ENCODE measurements around the gene POLL. TPM values are rescaled to one million over a fixed set of nuclear protein-coding genes. Genes with fewer than 3 reads are reported as not detected.
"Not testable (repeated sequence)": the region's sequence is repeated elsewhere in the genome, so short reads cannot be mapped to it uniquely, and the experiment has no call there.

The POLL gene
- total RNA-seq (27.4 and 34.3 TPM in 2 replicates), polyA plus RNA-seq (42.3 and 51.0 TPM in 2 replicates), polyA minus RNA-seq (30.6 and 39.0 TPM in 2 replicates), Bru-seq, nascent RNA (percentile 66 among the genes with signal in this experiment), BruChase-seq, experiment 1, labeled RNA remaining after a 6-hour chase (percentile 66 among the genes with signal in this experiment), BruChase-seq, experiment 2, labeled RNA remaining after a 2-hour chase (percentile 70 among the genes with signal in this experiment)
- polyA plus RNA-seq (2011; cell fraction: cytosol; rRNA removed) = 24.3 and 29.3 TPM in 2 replicates
- polyA plus RNA-seq (2011; cell fraction: nucleus; rRNA removed) = 63.0 and 70.0 TPM in 2 replicates
- 19.2 and 27.7 TPM in 2 replicates for polyA plus RNA-seq (2012)
- 12.9 TPM for polyA minus RNA-seq (2011; cell fraction: cytosol; rRNA and poly(A)+ RNA removed)
- 21.3 and 25.2 TPM in 2 replicates for polyA minus RNA-seq (2011; cell fraction: nucleus; rRNA and poly(A)+ RNA removed)
- long read RNA-seq, partial matches to known transcripts = 6 of 44 reads
- long read RNA-seq, other reads (novel, unspliced or antisense) = 37 of 44 reads

GRCh38 chr10:101587725-101588653, at the start of gene POLL, which contains the start of gene DPCD:
Gene POLL (minus strand): TSS chr10:101588257. CDS start chr10:101587360, 897 bp downstream.
Gene DPCD (plus strand): TSS chr10:101588321. CDS start chr10:101588337, 16 bp downstream.
- DNase-seq (ENCODE audit: low read depth, low spot score) (peak; percentile 95), FAIRE-seq (peak; percentile 97)
- peak within 1 kb of the TSS; percentile 75 to 88 (median 81) for H3K4me3 ChIP-seq (replicated peaks in 1 of 3; ENCODE audit: insufficient read depth in 1 of 3, low read depth in 1 of 3, low read length in 3 of 3)
- peaks cover 8% of the 10 kb centered on the region for H3K79me2 ChIP-seq (ENCODE audit: control insufficient read depth, insufficient read depth, low read length)
- peaks cover 18% of the 10 kb centered on the region for H3K4me1 ChIP-seq (ENCODE audit: control insufficient read depth, extremely low read depth, insufficient read depth, low read length)
- intact Hi-C loops (cut with micrococcal nuclease) = no loop called here
- dilution Hi-C loops (cut with MboI; ENCODE audit: extremely low pct_ligation_motif_present, low sequenced_read_pairs) = no loop called here
- no peaks in the 10 kb centered on the region for H3K27me3 ChIP-seq (ENCODE audit: control insufficient read depth in 2 of 2, insufficient read depth in 2 of 2, low read length in 2 of 2)
- H3K4me2 ChIP-seq (ENCODE audit: insufficient read depth, low read length) = peak within 1 kb of the TSS; percentile 85
- H2AFZ ChIP-seq (ENCODE audit: low read depth, low read length) = peak within 1 kb of the TSS; percentile 67
- H3K9me3 ChIP-seq (replicated peaks; ENCODE audit: control insufficient read depth, insufficient read depth, low read length) = no peaks in the 10 kb centered on the region
- TSS peak; percentile 70 for BruUV-seq (replicated peaks)
- peak; percentile 45 for TF ChIP-seq POLR2AphosphoS5 (IDR thresholded peaks at IDR 0.05; ENCODE audit: insufficient read depth, low read depth, low read length)
- no peak for TF ChIP-seq GATA2 (IDR thresholded peaks at IDR 0.05; ENCODE audit: insufficient read depth, insufficient read length, low read depth, low read length)
- TF ChIP-seq MAX (IDR thresholded peaks at IDR 0.05; ENCODE audit: insufficient read depth, insufficient read length) = peak; percentile 53
- no peak for TF ChIP-seq JUN (IDR thresholded peaks at IDR 0.05; ENCODE audit: borderline replicate concordance, insufficient read depth, insufficient read length, low read depth)
- TF ChIP-seq POLR2A (IDR thresholded peaks at IDR 0.05; ENCODE audit: low read depth, low read length) = peak; percentile 60
- ChIA-PET CTCF (interaction anchor here (0.6 to 3.0 kb wide), 6 partner anchors 10 to 407 kb away, joined by 3 to 15 read pairs (median 4); no protein-coding TSS in a partner anchor), POLR2A (no interaction called here)
- peaks cover 0 to 5% of the 10 kb centered on the region in 2 experiments for H3K36me3 ChIP-seq (ENCODE audit: control insufficient read depth in 2 of 2, extremely low read depth in 1 of 2, insufficient read depth in 2 of 2, low read length in 2 of 2)
- H3K9ac ChIP-seq (replicated peaks; ENCODE audit: extremely low read depth, insufficient read depth, low read length) = peak within 1 kb of the TSS; percentile 50
- H3K9me1 ChIP-seq (replicated peaks; ENCODE audit: control insufficient read depth, extremely low read depth, insufficient read depth, low read length) = no peaks in the 10 kb centered on the region
- peak within 1 kb of the TSS; percentile 3 for H3K27ac ChIP-seq (ENCODE audit: insufficient read depth, low read depth, low read length)
- H4K20me1 ChIP-seq (replicated peaks; ENCODE audit: control insufficient read depth, extremely low read depth, insufficient read depth, low read length) = no peaks in the 10 kb centered on the region

GRCh38 chr10:101633510-101633909, 45.5 kb upstream of the POLL start:
- dilution Hi-C loops (cut with MboI; ENCODE audit: extremely low pct_ligation_motif_present, low sequenced_read_pairs); H3K4me1 ChIP-seq (ENCODE audit: control insufficient read depth, extremely low read depth, insufficient read depth, low read length); H3K9me3 ChIP-seq (replicated peaks; ENCODE audit: control insufficient read depth, insufficient read depth, low read length); intact Hi-C loops (cut with micrococcal nuclease); H3K79me2 ChIP-seq (ENCODE audit: control insufficient read depth, insufficient read depth, low read length); H4K20me1 ChIP-seq (replicated peaks; ENCODE audit: control insufficient read depth, extremely low read depth, insufficient read depth, low read length); H3K27ac ChIP-seq (ENCODE audit: insufficient read depth, low read depth, low read length); H3K27me3 ChIP-seq (ENCODE audit: control insufficient read depth in 2 of 2, insufficient read depth in 2 of 2, low read length in 2 of 2); BruUV-seq (replicated peaks); H3K9ac ChIP-seq (replicated peaks; ENCODE audit: extremely low read depth, insufficient read depth, low read length); H3K4me3 ChIP-seq (replicated peaks in 1 of 3; ENCODE audit: insufficient read depth in 1 of 3, low read depth in 1 of 3, low read length in 3 of 3); FAIRE-seq; DNase-seq (ENCODE audit: low read depth, low spot score); H3K36me3 ChIP-seq (ENCODE audit: control insufficient read depth in 2 of 2, extremely low read depth in 1 of 2, insufficient read depth in 2 of 2, low read length in 2 of 2); H3K9me1 ChIP-seq (replicated peaks; ENCODE audit: control insufficient read depth, extremely low read depth, insufficient read depth, low read length); H2AFZ ChIP-seq (ENCODE audit: low read depth, low read length); POLR2A ChIA-PET; H3K4me2 ChIP-seq (ENCODE audit: insufficient read depth, low read length): not testable (repeated sequence)
- CTCF ChIA-PET = interaction anchor here (1.3 kb wide), 1 partner anchor 31 kb away, joined by 4 read pairs; no protein-coding TSS in a partner anchor

All from endothelial cell of umbilical vein (primary cell).